SK-N-MC (cell line): ENCODE results near the gene MIPEP.

Experiments
- DNase-seq: peaks from one replicate; pipeline ENCODE4 v3.0.0-alpha.2; 2011; ENCODE audit warnings: low read depth, low spot score
- H3K27ac ChIP-seq: fragments of 200-600 bp; sonication (generic); 2 replicates; pipeline ENCODE4 v1.5.1; 2016; ENCODE audit warnings: mixed run types
- H3K36me3 ChIP-seq: fragments of 200-600 bp; sonication (generic); 2 replicates; pipeline ENCODE4 v1.6.1; 2017; ENCODE audit warnings: antibody characterized with exemption, low read length, mixed read lengths; ENCODE audit not compliant: insufficient read depth
- H3K4me3 ChIP-seq: fragments of 200-600 bp; sonication (generic); 2 replicates; pipeline ENCODE4 v1.5.1; 2016
- H3K9ac ChIP-seq: fragments of 200-600 bp; sonication (generic); 2 replicates; pipeline ENCODE4 v1.8.0; 2017; ENCODE audit warnings: mixed run types, mixed read lengths; ENCODE audit not compliant: insufficient read length
- H3K9me3 ChIP-seq: fragments of 200-600 bp; sonication (generic); 2 replicates; pipeline ENCODE4 v1.6.1; 2017; ENCODE audit warnings: low read depth, mild to moderate bottlenecking, antibody characterized with exemption, low read length, moderate library complexity, mixed read lengths
- EZH2 ChIP-seq: fragments of 200-600 bp; sonication (generic); IDR thresholded peaks from one replicate; pipeline ENCODE4 v1.6.1; 2017; ENCODE audit warnings: antibody characterized with exemption
- FOXP2 ChIP-seq: optimal IDR thresholded peaks from 2 replicates; pipeline ENCODE3; 2011; ENCODE audit warnings: mild to moderate bottlenecking, moderate library complexity; ENCODE audit not compliant: insufficient read depth; ENCODE audit errors: extremely low read length, control extremely low read depth
- POLR2AphosphoS5 ChIP-seq: IDR thresholded peaks from 2 replicates; pipeline ENCODE4 v1.6.1; 2012; ENCODE audit warnings: mild to moderate bottlenecking, low read depth, low read length, borderline replicate concordance

Gene MIPEP

GRCh38 chr13:23865026-23865425, 24.2 kb downstream of the MIPEP start:
- no peak for DNase-seq
- Histone ChIP-seq H3K36me3 (no peaks in the 10 kb centered on the region), H3K4me3 (no peak overlapping the region), H3K9ac (no peak overlapping the region), H3K27ac (no peak overlapping the region), H3K9me3 (no peaks in the 10 kb centered on the region)
- no peak for TF ChIP-seq EZH2
- no peak for TF ChIP-seq FOXP2
- TF ChIP-seq POLR2AphosphoS5: no peak

- Histone ChIP-seq H3K4me3 (no peak overlapping the region), H3K9ac (no peak overlapping the region), H3K9me3 (no peaks in the 10 kb centered on the region), H3K27ac (no peak overlapping the region), H3K36me3 (no peaks in the 10 kb centered on the region)
- no peak for DNase-seq
- no peak for TF ChIP-seq POLR2AphosphoS5
- TF ChIP-seq EZH2: no peak
- no peak for TF ChIP-seq FOXP2
Observed at GRCh38 chr13:23861310-23861709, 27.9 kb downstream of the MIPEP start.

GRCh38 chr13:23859904-23860303, 29.3 kb downstream of the MIPEP start:
- H3K9ac ChIP-seq: no peak overlapping the region

GRCh38 chr13:23859455-23859854, 29.7 kb downstream of the MIPEP start:
- DNase-seq: no peak
- no peak overlapping the region for H3K9ac ChIP-seq
- H3K27ac ChIP-seq: no peak overlapping the region
- no peaks in the 10 kb centered on the region for H3K36me3 ChIP-seq
- no peak overlapping the region for H3K4me3 ChIP-seq
- TF ChIP-seq POLR2AphosphoS5 (no peak), EZH2 (no peak), FOXP2 (no peak)
- no peaks in the 10 kb centered on the region for H3K9me3 ChIP-seq

More at GRCh38 chr13:23859904-23860303, 29.3 kb downstream of the MIPEP start:
- TF ChIP-seq POLR2AphosphoS5: no peak
- TF ChIP-seq FOXP2: no peak
- TF ChIP-seq EZH2: no peak
- no peak for DNase-seq
- Histone ChIP-seq H3K9me3 (no peaks in the 10 kb centered on the region), H3K4me3 (no peak overlapping the region), H3K36me3 (no peaks in the 10 kb centered on the region), H3K27ac (no peak overlapping the region)

- no peak for TF ChIP-seq FOXP2
- no peak for TF ChIP-seq POLR2AphosphoS5
- no peak for TF ChIP-seq EZH2
- DNase-seq: no peak
- no peak overlapping the region for H3K27ac ChIP-seq
- no peak overlapping the region for H3K4me3 ChIP-seq
- no peak overlapping the region for H3K9ac ChIP-seq
- H3K36me3 ChIP-seq: no peaks in the 10 kb centered on the region
- H3K9me3 ChIP-seq: no peaks in the 10 kb centered on the region
Observed at GRCh38 chr13:23858546-23858945, 30.7 kb downstream of the MIPEP start.

GRCh38 chr13:23856008-23856750, 33.0 kb downstream of the MIPEP start:
- Histone ChIP-seq H3K4me3 (no peak overlapping the region), H3K9me3 (no peaks in the 10 kb centered on the region), H3K27ac (no peak overlapping the region), H3K36me3 (no peaks in the 10 kb centered on the region), H3K9ac (no peak overlapping the region)
- no peak for DNase-seq
- TF ChIP-seq POLR2AphosphoS5 (no peak), FOXP2 (no peak), EZH2 (no peak)

- Histone ChIP-seq H3K27ac (no peak overlapping the region), H3K9ac (no peak overlapping the region)
- TF ChIP-seq FOXP2: no peak
- no peak for TF ChIP-seq EZH2
- TF ChIP-seq POLR2AphosphoS5: no peak
Observed at GRCh38 chr13:23855360-23855759, 33.8 kb downstream of the MIPEP start.

GRCh38 chr13:23852351-23852750, 36.8 kb downstream of the MIPEP start:
- H3K9me3 ChIP-seq: no peaks in the 10 kb centered on the region
- H3K27ac ChIP-seq: no peak overlapping the region
- H3K36me3 ChIP-seq: no peaks in the 10 kb centered on the region
- H3K9ac ChIP-seq: no peak overlapping the region
- no peak overlapping the region for H3K4me3 ChIP-seq
- DNase-seq: no peak
- TF ChIP-seq EZH2 (no peak), POLR2AphosphoS5 (no peak), FOXP2 (no peak)

More at GRCh38 chr13:23855360-23855759, 33.8 kb downstream of the MIPEP start:
- Histone ChIP-seq H3K9me3 (no peaks in the 10 kb centered on the region), H3K4me3 (no peak overlapping the region), H3K36me3 (no peaks in the 10 kb centered on the region)
- DNase-seq: no peak
